Measurements from ENCODE around the gene TMEM214.

The TMEM214 gene

GRCh38 chr2:27040282-27040681 is 7.5 kb downstream of the TMEM214 start:
- no peak for DNase-seq (ENCODE audit: low spot score)

GRCh38 chr2:27041752-27042151 is 9.0 kb downstream of the TMEM214 start:
- DNase-seq (ENCODE audit: low spot score), result no peak

GRCh38 chr2:27042159-27042661 is 9.4 kb downstream of the TMEM214 start:
- no peak for DNase-seq (ENCODE audit: low spot score)

GRCh38 chr2:27042985-27043634 is 10.3 kb downstream of the TMEM214 start:
- no peak for DNase-seq (ENCODE audit: low spot score)

GRCh38 chr2:27049422-27050280 is 16.9 kb downstream of the TMEM214 start:
- no peak for DNase-seq (ENCODE audit: low spot score)

- DNase-seq (ENCODE audit: low spot score), result peak; percentile 97
Measured at GRCh38 chr2:27050281-27050995, 17.7 kb downstream of the TMEM214 start.

GRCh38 chr2:27050996-27051901 is 18.5 kb downstream of the TMEM214 start, which contains the start of gene AGBL5:
TSS of gene AGBL5 (plus strand) at chr2:27051668. CDS start at chr2:27052959, 1,291 bp downstream.
- DNase-seq (ENCODE audit: low spot score), result peak; percentile 94

- peak; percentile 40 for DNase-seq (ENCODE audit: low spot score)
Measured at GRCh38 chr2:27051902-27052645, 19.3 kb downstream of the TMEM214 start.

GRCh38 chr2:27053321-27053720 is 20.6 kb downstream of the TMEM214 start:
- no peak for DNase-seq (ENCODE audit: low spot score)

- DNase-seq (ENCODE audit: low spot score), result no peak
Measured at GRCh38 chr2:27053776-27054175, 21.0 kb downstream of the TMEM214 start.

GRCh38 chr2:27054721-27055120 is 22.0 kb downstream of the TMEM214 start:
- no peak for DNase-seq (ENCODE audit: low spot score)

- no peak for DNase-seq (ENCODE audit: low spot score)
Measured at GRCh38 chr2:27057184-27057583, 24.4 kb downstream of the TMEM214 start.

- no peak for DNase-seq (ENCODE audit: low spot score)
Measured at GRCh38 chr2:27058210-27058609, 25.4 kb downstream of the TMEM214 start.

- DNase-seq (ENCODE audit: low spot score), result no peak
Measured at GRCh38 chr2:27059141-27059820, 26.5 kb downstream of the TMEM214 start.

GRCh38 chr2:27060323-27060722 is 27.6 kb downstream of the TMEM214 start:
- no peak for DNase-seq (ENCODE audit: low spot score)

- DNase-seq (ENCODE audit: low spot score), result no peak
Measured at GRCh38 chr2:27065128-27065527, 32.4 kb downstream of the TMEM214 start.

- DNase-seq (ENCODE audit: low spot score), result no peak
Measured at GRCh38 chr2:27067385-27067784, 34.6 kb downstream of the TMEM214 start.

GRCh38 chr2:27069436-27069835 is 36.7 kb downstream of the TMEM214 start:
- no peak for DNase-seq (ENCODE audit: low spot score)

- no peak for DNase-seq (ENCODE audit: low spot score)
Measured at GRCh38 chr2:27069961-27070618, 37.3 kb downstream of the TMEM214 start.
